ENCODE measurements around the gene TMCO5A.
A peak's percentile ranks its signal among the peaks of the same experiment; 100 is the strongest.
"Not testable (repeated sequence)": the region's sequence is repeated elsewhere in the genome, so short reads cannot be mapped to it uniquely, and the experiment has no call there.

TMCO5A gene

GRCh38 chr15:37934340-37934739 is at the start of gene TMCO5A:
Gene TMCO5A, plus strand, starts transcription at chr15:37934640. Its CDS starts 1,684 bp downstream, at chr15:37936324.
- DNase-seq = no peak

DNA sequence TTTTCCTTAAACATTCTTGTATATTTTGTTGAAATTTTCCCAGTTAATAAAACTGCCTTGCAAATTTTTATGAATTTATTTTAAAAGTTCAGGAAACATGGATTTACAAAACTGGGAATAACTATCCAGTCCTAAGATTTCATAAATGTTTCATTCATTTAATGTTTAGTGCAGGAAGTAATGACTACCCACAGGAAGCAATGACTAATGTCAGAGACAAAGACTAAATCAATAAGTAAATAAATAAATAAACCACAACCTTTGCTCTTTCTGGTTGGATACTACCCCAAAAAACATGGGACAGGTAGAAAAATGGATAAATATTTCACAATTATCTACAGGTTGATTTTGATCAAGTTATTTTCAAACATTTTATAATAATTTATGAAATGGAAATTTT is 48.8 kb upstream of the TMCO5A start:
- DNase-seq = no peak

- no peak for DNase-seq
These were observed 46.1 kb upstream of the TMCO5A start for GRCh38 chr15:37888356-37888755.

GRCh38 chr15:37891766-37892368 is 42.6 kb upstream of the TMCO5A start:
- DNase-seq = peak in 17 of 56 donors; percentile 1 to 49 (median 16)

GRCh38 chr15:37893309-37893708 is 41.1 kb upstream of the TMCO5A start:
- no peak for DNase-seq

DNA sequence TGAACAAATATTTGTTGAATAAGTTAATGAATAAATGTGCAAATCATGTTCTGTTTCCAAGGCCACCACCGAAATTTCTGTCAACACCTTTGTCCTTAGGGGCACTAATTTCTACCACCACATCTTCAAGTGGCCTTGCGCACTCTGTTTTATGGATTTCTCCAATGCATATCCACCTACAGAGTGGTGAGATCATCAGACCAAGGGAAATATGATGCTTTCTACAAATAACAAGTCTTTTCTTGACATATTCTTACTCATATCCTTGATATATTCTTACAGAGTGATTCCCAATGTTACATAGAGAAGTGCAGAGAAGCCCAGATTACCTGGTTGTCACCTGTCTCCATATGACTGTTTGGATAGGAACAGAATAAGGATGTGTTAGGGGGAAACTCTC is 36.1 kb upstream of the TMCO5A start:
- DNase-seq = no peak

DNA sequence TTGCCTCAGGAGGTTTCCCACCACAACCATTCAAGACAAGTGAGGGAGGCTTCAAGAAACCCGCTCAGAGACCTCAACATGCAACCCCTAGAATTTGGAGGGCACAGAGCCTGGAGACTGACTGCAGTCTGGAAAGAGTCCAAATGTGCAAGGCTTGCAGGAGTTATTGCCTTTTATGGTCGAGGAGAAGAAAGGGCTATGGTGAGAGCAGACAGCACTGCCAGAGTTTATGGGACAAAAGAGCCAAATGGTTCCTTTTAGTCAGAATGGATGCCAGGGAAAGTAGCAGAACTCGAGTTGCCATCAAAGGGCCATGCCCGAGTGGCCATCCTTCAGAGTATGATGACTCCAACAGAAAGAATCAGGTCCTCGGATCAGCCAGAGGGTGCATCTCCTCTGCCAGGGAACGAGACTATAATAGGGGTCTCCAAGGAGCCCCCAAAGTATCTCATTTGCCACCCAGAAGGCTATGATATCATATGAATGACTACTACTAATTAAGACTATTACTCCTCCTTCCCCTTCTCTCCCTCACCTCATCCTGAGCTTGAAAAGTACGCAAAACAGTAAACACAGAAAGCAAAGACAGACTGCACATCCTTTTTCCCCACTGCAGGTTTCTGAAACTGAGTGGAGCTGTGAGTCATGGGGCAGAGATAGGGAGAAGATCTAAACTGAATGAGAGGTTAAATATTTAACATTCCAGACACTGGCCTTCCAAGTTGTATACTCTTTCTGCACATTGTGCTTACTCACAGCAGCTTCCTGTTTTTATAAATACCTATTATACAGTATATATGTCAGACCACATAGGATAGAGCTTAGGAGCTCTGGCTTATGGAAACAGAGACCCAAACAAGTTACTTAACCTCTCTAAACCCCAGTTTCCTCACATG is 33.9 kb upstream of the TMCO5A start:
- DNase-seq = no peak

GRCh38 chr15:37902126-37902525 is 32.3 kb upstream of the TMCO5A start:
- DNase-seq = no peak

DNA sequence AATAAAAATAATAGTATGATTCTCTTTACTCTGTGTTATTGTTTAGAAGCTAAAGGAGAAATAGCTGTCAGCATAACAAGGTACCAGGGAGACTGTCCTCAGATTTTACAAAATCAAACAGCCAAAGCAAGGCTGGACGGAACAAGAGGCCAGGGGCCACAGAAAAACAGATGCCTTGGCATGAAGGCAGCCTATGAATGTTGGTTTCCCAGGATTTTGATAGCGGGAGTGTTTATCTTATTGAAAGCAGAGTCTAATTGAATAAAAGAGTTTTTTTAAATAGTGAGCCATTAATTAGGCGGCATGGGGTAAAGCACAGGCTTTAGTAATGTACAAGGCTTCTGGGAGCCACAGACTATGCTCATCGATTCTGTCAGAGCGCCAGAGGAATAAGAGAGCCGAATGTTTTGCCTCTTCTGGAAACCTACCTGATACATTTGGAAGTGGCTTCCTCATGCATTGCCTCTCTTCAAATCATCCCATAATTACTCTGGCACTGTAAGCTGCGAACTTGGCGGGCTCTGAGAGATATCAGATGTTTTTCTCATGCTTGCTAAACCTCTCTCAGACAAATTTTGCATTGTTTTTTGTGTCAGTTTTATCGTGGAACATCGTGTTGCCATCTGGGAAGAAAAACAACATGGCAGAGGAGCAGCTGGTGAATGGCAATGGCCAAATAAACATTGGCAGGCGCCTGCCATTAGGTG is 30.4 kb upstream of the TMCO5A start:
- DNase-seq = no peak

DNA sequence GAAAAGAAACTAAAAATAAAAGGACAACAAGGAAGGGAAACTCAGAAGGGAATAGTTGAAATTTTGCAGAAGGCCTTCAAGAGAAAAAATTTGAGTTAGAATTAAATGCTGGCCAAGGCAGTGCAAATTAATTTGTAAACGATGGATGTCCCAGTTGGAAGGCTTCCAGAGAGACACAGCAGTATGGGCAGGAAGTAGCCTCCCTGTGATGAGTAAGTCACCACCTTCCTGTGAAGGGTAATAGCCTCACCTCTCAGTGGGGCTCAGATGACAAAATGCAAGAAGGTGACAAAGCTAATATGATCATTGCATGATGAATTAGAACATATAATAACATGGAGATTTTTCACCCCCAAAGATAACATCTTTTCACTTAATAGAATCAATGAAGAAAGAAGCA is 27.3 kb upstream of the TMCO5A start:
- DNase-seq = no peak

DNA sequence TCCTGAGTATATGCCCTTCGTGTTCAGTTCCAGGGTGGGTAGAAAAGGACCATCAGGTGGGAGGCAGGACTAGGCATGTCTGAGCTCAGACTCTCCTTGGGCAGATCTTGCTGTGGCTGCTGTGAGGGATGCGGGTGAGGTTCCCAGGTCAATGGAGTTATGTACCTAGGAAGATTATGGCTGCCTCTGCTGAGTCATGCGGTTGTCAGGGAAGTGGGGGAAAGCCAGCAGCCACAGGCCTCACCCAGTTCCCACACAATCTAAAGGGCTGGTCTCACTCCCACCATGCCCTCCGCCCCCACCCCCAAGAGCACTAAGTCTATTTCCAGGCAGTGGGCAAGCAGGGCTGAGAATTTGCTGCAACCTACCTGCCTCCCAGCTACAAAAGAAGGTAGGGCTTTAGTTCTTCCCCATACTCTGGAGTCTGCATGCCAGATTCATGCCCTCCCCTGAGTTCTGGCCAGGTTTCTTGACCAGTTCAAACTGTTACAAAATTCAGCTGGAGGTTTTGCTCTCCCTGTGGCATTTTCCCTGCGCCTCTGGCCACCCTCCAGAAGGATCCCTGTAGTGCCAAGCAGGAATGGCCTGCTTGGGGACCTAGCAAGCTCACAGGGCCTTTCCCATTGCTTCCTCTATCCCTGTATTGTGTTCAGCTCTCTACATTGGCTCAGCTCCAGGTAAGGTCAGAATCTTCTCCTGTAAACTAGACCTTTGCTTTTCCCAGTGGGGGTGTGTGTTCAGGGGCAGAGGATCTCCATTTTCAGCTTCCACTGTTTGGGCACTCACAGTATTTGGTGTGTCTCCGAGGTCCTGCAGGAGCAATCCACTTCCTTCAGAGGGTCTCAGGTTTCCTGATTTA is 12.7 kb upstream of the TMCO5A start:
- DNase-seq = no peak

- no peak for DNase-seq
These were observed 8.3 kb upstream of the TMCO5A start for GRCh38 chr15:37926136-37926535.

GRCh38 chr15:37929238-37929637 is 5.2 kb upstream of the TMCO5A start:
- no peak for DNase-seq

DNA sequence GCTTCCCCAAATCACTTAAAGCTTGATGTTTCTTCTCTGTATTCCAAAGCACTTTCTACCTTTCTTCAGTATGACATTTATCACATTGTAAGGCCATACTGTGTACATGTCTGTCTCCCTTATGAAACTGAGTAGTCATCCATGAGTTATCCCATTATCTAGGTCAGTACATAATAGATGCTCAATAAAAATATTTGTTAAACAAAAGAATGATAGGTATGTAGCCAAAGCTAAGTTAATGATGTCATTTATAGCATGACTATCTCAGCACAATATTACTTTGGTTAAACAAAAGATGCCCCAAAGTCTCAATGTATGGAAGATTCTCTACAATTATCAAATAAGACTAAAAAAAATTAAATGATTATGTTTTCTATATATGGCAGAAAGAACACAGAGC is 3.1 kb upstream of the TMCO5A start:
- no peak for DNase-seq

DNA sequence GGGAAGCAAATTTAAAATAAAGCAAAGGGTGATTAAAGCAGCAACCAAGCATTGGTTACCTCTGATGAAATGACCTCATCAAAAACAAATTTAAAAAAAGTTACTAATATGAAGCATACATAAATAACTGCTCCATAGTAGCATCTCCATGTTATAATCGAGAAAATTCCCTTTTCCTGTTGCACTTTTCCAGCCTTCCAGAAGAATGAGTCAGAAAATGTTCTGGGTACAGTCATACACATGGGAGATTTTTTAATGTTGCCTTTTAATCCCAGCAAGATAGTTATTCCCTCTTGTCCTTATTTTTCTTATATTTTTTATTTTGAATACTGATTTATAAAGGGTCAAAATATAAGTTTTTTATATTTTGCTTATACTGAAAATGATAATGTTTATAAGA is 2.6 kb upstream of the TMCO5A start:
- DNase-seq = no peak

DNA sequence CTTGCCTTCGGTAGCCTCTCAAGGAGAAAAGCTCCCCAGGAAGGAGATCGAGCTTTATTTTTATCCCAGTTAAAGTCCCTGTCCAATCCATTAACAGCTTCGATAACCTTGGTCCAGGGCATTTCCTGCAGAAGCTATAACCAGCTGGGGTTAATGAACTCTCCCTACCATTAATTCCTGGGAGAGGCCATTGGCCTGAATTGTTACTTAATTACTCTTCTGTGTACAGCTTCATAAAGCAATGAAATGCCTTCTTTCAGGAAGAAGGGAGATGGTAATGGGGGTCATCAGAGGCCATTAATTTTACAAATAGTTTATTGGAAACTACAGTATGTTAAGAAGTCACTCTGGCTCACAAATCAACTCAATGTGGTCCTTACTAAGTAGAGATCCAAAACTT is 1.9 kb upstream of the TMCO5A start:
- DNase-seq = no peak

DNA sequence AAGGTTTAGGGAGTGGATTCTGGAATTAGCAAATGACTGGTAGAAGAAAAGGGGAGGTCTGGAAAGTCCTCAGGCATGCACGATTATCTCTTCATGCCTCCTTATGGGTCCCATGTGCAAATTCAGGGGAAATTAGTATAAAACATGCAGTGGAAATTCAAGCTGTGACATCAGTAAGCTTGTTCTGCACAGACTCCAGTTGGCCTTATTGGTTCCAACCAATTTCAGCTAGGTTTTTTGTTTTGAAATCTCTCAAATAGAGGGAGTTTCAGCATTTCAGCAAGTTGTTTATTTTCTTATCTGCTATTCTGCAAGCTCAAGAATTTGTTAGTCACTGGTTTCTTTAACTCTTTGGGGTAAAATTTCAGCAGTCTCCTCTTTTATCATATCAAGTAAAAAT is 774 bp upstream of the TMCO5A start:
- DNase-seq = no peak

DNA sequence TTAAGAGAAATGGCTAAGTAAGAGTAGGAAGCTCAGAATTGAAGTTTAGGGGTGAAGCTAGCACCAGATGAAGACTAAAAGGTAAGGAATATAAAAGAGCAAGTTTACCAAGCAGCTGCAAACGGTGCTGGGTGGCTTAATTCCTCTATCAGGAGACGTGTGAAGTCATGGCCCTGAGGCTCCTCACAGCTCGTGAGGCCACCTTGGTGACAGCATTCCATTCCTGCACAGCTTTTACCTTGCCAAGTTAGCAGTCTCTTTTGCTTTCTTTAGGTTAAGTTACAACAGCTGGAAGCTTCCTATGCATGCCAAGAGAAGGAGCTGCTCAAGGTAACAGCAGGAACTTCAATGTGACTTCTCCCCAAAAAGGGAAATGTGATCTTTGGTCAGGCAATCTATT is 6.4 kb downstream of the TMCO5A start:
- DNase-seq = no peak

GRCh38 chr15:37941779-37942178 is 7.3 kb downstream of the TMCO5A start:
- DNase-seq = no peak

GRCh38 chr15:37951999-37952398 is 17.6 kb downstream of the TMCO5A start:
- no peak for DNase-seq

- not testable (repeated sequence) for DNase-seq
These were observed 26.3 kb downstream of the TMCO5A start for GRCh38 chr15:37960742-37961141.

Data from amygdala (tissue), 56 donors.